K562 (cell line): Measurements from ENCODE around the gene HLTF. TPM values are rescaled to one million over a fixed set of nuclear protein-coding genes. Genes with fewer than 3 reads are reported as not detected.
A peak's percentile ranks its signal among the peaks of the same experiment; 100 is the strongest.

Experiments used
- MYC ChIP-seq, 2 experiments: fragments of 250-450 bp in 1 of 2; sonication (Bioruptor Pico) in 1 of 2; IDR thresholded peaks; 2 replicates each; pipeline versions ENCODE4 v1.5.1 to v1.6.1; 2012 to 2021; ENCODE audit warnings: low read depth in 2 of 2, borderline replicate concordance in 1 of 2, improper control_type of control experiment in 1 of 2, low read length in 1 of 2, mild to moderate bottlenecking in 1 of 2, moderate library complexity in 1 of 2
- SAFB ChIP-seq: fragments of 200-400 bp; formaldehyde crosslinking; IDR thresholded peaks from 2 replicates; pipeline ENCODE4 v1.6.1; 2017; ENCODE audit warnings: low read depth, low read length, borderline replicate concordance
- SMAD4 ChIP-seq: fragments of 250-450 bp; sonication (Bioruptor Pico); conservative IDR thresholded peaks from 2 replicates; pipeline ENCODE4 v1.8.0; 2021; ENCODE audit warnings: inconsistent platforms, mild to moderate bottlenecking, moderate library complexity
- polyA plus RNA-seq, 8 experiments: library from polyadenylated mRNA; depleted of rRNA in 4 of 8; stranded (reverse) in 5 of 8; unstranded in 3 of 8; fragments of >200 nt; fragmentation: Nextera tagmentation in 2 of 8; fragmentation: Illumina TruSeq in 1 of 8; extraction: Ambion mirVana in 2 of 8; extraction: Trizol in 1 of 8; gene quantifications; 2 replicates each; pipeline versions ENCODE4 v1.2.1 to v1.2.3, GENCODE V29; 2011 to 2014; ENCODE audit warnings: inconsistent platforms in 1 of 8, missing spikeins in 1 of 8
- total RNA-seq, 7 experiments: library from RNA; depleted of rRNA in 6 of 7; stranded (reverse); fragments of >200 nt in 6 of 7; fragmentation: Illumina TruSeq in 2 of 7; extraction: Trizol in 2 of 7; gene quantifications; 2 replicates each; pipeline versions ENCODE4 v1.2.1 to v1.2.3, GENCODE V29; 2011 to 2021; ENCODE audit warnings: low replicate concordance in 1 of 7
- TF ChIP-seq, protein P1 (sequence below): sonication (generic); formaldehyde crosslinking; IDR thresholded peaks from 2 replicates; pipeline ENCODE4 v1.8.1; 2023; ENCODE audit warnings: mild to moderate bottlenecking, missing genetic modification reagents
- TF ChIP-seq, protein P2 (sequence below): sonication (generic); formaldehyde crosslinking; IDR thresholded peaks from 2 replicates; pipeline ENCODE4 v1.8.1; 2022; ENCODE audit warnings: missing genetic modification reagents
- TF ChIP-seq, protein P3 (sequence below), 2 experiments: fragments of 450-650 bp in 1 of 2; sonication (generic) in 1 of 2; formaldehyde crosslinking in 1 of 2; IDR thresholded peaks; 2 replicates each; pipeline versions ENCODE4 v1.7.1 to v1.9.0; 2016 to 2022; ENCODE audit warnings: inconsistent platforms in 1 of 2, mild to moderate bottlenecking in 1 of 2, missing genetic modification reagents in 1 of 2
- TF ChIP-seq, protein P4 (sequence below): sonication (generic); formaldehyde crosslinking; IDR thresholded peaks from 2 replicates; pipeline ENCODE4 v1.8.1; 2023; ENCODE audit warnings: mild to moderate bottlenecking, missing genetic modification reagents

Gene HLTF
- total and polyA plus RNA-seq, 9 of the 15 experiments (the other 6 are each of a cell fraction or from before 2014, with no cell fraction given): 35.1 to 82.4 (median 50.4) TPM

DNA sequence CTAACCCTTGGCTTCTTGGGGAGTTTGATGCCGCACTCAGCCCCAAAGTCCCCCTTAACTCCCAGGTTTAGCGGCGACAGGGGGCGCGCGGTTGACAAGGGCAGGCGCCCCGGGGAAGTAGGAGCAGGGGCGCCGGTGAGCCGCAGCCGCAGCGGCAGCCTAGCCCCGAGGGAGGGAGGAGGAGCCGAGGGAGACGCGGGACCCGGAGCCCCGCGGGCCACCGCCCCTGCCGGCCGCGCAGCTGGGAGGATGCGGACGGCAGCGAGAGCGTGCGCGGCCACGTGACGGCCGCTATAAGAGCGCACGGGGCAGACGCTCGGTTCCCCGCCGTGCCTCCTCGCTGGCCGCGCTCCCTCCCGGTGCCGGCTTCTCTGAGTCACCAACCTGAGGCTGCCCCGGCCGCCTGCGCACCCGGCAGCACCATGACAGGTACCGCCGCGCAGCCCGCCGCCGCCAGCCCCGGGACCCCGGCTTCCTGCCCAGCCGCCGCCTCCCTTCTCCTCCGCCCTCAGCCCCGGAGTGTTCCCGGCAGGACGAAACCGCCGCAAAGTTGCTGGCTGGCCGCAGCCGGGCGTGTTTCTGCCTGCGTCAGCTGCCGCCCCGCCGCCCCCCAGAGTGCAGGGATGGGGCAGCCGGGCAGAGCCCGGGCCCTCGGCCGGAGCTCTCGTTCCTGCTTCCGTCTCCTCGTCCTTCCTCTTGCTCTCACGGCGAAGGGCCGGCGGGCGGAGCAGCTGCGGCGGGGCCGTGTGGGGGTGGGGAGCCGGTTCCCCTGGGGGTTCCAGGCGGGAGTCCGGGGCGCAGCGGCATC is 94.9 kb downstream of the HLTF start, which contains the start of gene GYG1 (continued):
- TF ChIP-seq, protein P1, sequence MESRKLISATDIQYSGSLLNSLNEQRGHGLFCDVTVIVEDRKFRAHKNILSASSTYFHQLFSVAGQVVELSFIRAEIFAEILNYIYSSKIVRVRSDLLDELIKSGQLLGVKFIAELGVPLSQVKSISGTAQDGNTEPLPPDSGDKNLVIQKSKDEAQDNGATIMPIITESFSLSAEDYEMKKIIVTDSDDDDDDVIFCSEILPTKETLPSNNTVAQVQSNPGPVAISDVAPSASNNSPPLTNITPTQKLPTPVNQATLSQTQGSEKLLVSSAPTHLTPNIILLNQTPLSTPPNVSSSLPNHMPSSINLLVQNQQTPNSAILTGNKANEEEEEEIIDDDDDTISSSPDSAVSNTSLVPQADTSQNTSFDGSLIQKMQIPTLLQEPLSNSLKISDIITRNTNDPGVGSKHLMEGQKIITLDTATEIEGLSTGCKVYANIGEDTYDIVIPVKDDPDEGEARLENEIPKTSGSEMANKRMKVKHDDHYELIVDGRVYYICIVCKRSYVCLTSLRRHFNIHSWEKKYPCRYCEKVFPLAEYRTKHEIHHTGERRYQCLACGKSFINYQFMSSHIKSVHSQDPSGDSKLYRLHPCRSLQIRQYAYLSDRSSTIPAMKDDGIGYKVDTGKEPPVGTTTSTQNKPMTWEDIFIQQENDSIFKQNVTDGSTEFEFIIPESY (CRISPR knock-in tag): no peak; the same call in 1 of the 2 replicates
- TF ChIP-seq, protein P2, sequence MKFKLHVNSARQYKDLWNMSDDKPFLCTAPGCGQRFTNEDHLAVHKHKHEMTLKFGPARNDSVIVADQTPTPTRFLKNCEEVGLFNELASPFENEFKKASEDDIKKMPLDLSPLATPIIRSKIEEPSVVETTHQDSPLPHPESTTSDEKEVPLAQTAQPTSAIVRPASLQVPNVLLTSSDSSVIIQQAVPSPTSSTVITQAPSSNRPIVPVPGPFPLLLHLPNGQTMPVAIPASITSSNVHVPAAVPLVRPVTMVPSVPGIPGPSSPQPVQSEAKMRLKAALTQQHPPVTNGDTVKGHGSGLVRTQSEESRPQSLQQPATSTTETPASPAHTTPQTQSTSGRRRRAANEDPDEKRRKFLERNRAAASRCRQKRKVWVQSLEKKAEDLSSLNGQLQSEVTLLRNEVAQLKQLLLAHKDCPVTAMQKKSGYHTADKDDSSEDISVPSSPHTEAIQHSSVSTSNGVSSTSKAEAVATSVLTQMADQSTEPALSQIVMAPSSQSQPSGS (CRISPR knock-in tag): no peak
- TF ChIP-seq, protein P3, sequence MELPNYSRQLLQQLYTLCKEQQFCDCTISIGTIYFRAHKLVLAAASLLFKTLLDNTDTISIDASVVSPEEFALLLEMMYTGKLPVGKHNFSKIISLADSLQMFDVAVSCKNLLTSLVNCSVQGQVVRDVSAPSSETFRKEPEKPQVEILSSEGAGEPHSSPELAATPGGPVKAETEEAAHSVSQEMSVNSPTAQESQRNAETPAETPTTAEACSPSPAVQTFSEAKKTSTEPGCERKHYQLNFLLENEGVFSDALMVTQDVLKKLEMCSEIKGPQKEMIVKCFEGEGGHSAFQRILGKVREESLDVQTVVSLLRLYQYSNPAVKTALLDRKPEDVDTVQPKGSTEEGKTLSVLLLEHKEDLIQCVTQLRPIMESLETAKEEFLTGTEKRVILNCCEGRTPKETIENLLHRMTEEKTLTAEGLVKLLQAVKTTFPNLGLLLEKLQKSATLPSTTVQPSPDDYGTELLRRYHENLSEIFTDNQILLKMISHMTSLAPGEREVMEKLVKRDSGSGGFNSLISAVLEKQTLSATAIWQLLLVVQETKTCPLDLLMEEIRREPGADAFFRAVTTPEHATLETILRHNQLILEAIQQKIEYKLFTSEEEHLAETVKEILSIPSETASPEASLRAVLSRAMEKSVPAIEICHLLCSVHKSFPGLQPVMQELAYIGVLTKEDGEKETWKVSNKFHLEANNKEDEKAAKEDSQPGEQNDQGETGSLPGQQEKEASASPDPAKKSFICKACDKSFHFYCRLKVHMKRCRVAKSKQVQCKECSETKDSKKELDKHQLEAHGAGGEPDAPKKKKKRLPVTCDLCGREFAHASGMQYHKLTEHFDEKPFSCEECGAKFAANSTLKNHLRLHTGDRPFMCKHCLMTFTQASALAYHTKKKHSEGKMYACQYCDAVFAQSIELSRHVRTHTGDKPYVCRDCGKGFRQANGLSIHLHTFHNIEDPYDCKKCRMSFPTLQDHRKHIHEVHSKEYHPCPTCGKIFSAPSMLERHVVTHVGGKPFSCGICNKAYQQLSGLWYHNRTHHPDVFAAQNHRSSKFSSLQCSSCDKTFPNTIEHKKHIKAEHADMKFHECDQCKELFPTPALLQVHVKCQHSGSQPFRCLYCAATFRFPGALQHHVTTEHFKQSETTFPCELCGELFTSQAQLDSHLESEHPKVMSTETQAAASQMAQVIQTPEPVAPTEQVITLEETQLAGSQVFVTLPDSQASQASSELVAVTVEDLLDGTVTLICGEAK (IDR thresholded peaks at IDR 0.05): no peak
- TF ChIP-seq, protein P3 (CRISPR knock-in tag; IDR thresholded peaks at IDR 0.05): no peak
- TF ChIP-seq SAFB: no peak
- TF ChIP-seq MYC (IDR thresholded peaks at IDR 0.05; ENCODE audit: low read depth, low read length): peak; percentile 88
- no peak for TF ChIP-seq MYC (CRISPR knock-in tag; IDR thresholded peaks at IDR 0.05; ENCODE audit: borderline replicate concordance, low read depth)
- TF ChIP-seq, protein P4, sequence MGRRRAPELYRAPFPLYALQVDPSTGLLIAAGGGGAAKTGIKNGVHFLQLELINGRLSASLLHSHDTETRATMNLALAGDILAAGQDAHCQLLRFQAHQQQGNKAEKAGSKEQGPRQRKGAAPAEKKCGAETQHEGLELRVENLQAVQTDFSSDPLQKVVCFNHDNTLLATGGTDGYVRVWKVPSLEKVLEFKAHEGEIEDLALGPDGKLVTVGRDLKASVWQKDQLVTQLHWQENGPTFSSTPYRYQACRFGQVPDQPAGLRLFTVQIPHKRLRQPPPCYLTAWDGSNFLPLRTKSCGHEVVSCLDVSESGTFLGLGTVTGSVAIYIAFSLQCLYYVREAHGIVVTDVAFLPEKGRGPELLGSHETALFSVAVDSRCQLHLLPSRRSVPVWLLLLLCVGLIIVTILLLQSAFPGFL: no peak
- peak; percentile 22; the same call in 1 of the 2 replicates for TF ChIP-seq SMAD4 (CRISPR knock-in tag)
